Bone marrow (tissue), 2 donors: ENCODE measurements around the gene SAMD14.

Source experiments
- DNase-seq, 2 donors: peaks; one replicate each; lab custom pipeline; 2025; lab: John Stamatoyannopoulos, UW

Gene SAMD14

GRCh38 chr17:50096092-50096491, 33.9 kb downstream of the SAMD14 start:
- DNase-seq, result no peak

- DNase-seq, result no peak
Measured at GRCh38 chr17:50095626-50096037, 34.3 kb downstream of the SAMD14 start.

GRCh38 chr17:50094753-50095619, 35.0 kb downstream of the SAMD14 start, which contains the start of gene PDK2:
Gene PDK2, plus strand, starts transcription at chr17:50095351. Its CDS starts 85 bp downstream, at chr17:50095436.
- peak; percentile 66 to 88 for DNase-seq

GRCh38 chr17:50094243-50094752, 35.7 kb downstream of the SAMD14 start:
- DNase-seq, result peak; percentile 72 to 78

GRCh38 chr17:50093807-50094206, 36.2 kb downstream of the SAMD14 start:
- DNase-seq, result no peak

GRCh38 chr17:50093246-50093645, 36.7 kb downstream of the SAMD14 start:
- DNase-seq, result no peak

GRCh38 chr17:50091918-50092285, 38.1 kb downstream of the SAMD14 start:
- DNase-seq, result no peak

- no peak for DNase-seq
Measured at GRCh38 chr17:50090971-50091917, 38.7 kb downstream of the SAMD14 start.

- no peak for DNase-seq
Measured at GRCh38 chr17:50090071-50090470, 39.9 kb downstream of the SAMD14 start.

GRCh38 chr17:50088952-50089825, 40.8 kb downstream of the SAMD14 start:
- no peak for DNase-seq

- DNase-seq, result no peak
Measured at GRCh38 chr17:50087912-50088405, 42.0 kb downstream of the SAMD14 start.

GRCh38 chr17:50087246-50087911, 42.6 kb downstream of the SAMD14 start:
- peak; percentile 51 to 54 for DNase-seq

- no peak for DNase-seq
Measured at GRCh38 chr17:50081757-50082156, 48.2 kb downstream of the SAMD14 start.

- DNase-seq, result no peak
Measured at GRCh38 chr17:50080827-50081226, 49.1 kb downstream of the SAMD14 start.

GRCh38 chr17:50080096-50080480, 49.9 kb downstream of the SAMD14 start:
- no peak for DNase-seq

- no peak for DNase-seq
Measured at GRCh38 chr17:50079334-50080095, 50.4 kb downstream of the SAMD14 start.

- DNase-seq, result no peak
Measured at GRCh38 chr17:50078430-50078829, 51.5 kb downstream of the SAMD14 start.

GRCh38 chr17:50076591-50077235, 53.2 kb downstream of the SAMD14 start:
- no peak for DNase-seq

- no peak for DNase-seq
Measured at GRCh38 chr17:50076221-50076590, 53.8 kb downstream of the SAMD14 start.
